C4-2B (cell line): ENCODE measurements around the gene CRACR2A.

Experiments
- H3K27ac ChIP-seq: fragments of 450-650 bp; 2 replicates; pipeline ENCODE4 v1.5.1; 2017
- CTCF ChIP-seq: fragments of 450-650 bp; conservative IDR thresholded peaks from 2 replicates; pipeline ENCODE4 v1.5.1; 2017; ENCODE audit warnings: mild to moderate bottlenecking
- ZFX ChIP-seq: fragments of 450-650 bp; IDR thresholded peaks from 2 replicates; pipeline ENCODE4 v1.6.1; 2017

Gene CRACR2A

GRCh38 chr12:3601461-3602150 is 151.3 kb downstream of the CRACR2A start:
- no peak overlapping the region for H3K27ac ChIP-seq
- TF ChIP-seq CTCF (no peak), ZFX (no peak)

- TF ChIP-seq CTCF (no peak), ZFX (no peak)
- no peak overlapping the region for H3K27ac ChIP-seq
These were observed 152.0 kb downstream of the CRACR2A start for GRCh38 chr12:3600951-3601350.

- TF ChIP-seq CTCF, result no peak
- no peak for TF ChIP-seq ZFX
- no peak overlapping the region for H3K27ac ChIP-seq
These were observed 152.7 kb downstream of the CRACR2A start for GRCh38 chr12:3600039-3600720.

GRCh38 chr12:3598896-3599860 is 153.7 kb downstream of the CRACR2A start:
- TF ChIP-seq ZFX, result no peak
- TF ChIP-seq CTCF, result no peak
- H3K27ac ChIP-seq, result no peak overlapping the region

GRCh38 chr12:3597526-3598210 is 155.2 kb downstream of the CRACR2A start:
- TF ChIP-seq ZFX (no peak), CTCF (no peak)

GRCh38 chr12:3596703-3597415 is 156.1 kb downstream of the CRACR2A start:
- TF ChIP-seq CTCF, result no peak
- TF ChIP-seq ZFX, result no peak

More at GRCh38 chr12:3597526-3598210, 155.2 kb downstream of the CRACR2A start:
- no peak overlapping the region for H3K27ac ChIP-seq

More at GRCh38 chr12:3596703-3597415, 156.1 kb downstream of the CRACR2A start:
- H3K27ac ChIP-seq, result no peak overlapping the region
